Raji (cell line): Measurements from ENCODE around the gene DLGAP1.

Experiments used
- POLR2A ChIP-seq: IDR thresholded peaks from 2 replicates; pipeline ENCODE4 v1.6.1; 2011; ENCODE audit warnings: low read depth, low read length, control low read depth; ENCODE audit not compliant: insufficient read depth

DLGAP1 gene

DNA sequence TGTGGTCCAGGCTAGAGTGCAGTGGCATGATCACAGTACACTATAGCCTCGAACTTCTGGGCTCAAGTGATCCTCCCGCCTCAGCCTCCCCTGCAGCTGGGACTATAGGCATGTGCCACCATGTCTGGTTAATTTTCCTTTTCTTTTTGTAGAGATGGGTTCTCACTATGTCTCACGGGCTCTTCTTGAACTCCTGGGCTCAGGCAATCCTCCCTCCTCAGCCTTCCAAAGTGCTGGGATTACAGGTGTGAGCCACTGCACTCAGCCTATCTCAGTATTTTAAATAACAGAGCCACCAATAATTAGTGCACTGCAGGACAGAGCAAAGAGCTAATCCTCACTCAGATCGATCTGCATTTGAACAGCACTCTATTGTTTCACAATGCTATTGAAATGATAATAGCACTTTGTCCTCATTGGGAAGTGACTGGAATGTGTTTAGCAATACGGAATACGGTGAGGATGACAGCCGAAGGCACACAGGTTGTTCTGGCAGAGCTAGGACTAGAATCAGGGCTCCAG is 335.9 kb downstream of the DLGAP1 start:
- no peak for TF ChIP-seq POLR2A

DNA sequence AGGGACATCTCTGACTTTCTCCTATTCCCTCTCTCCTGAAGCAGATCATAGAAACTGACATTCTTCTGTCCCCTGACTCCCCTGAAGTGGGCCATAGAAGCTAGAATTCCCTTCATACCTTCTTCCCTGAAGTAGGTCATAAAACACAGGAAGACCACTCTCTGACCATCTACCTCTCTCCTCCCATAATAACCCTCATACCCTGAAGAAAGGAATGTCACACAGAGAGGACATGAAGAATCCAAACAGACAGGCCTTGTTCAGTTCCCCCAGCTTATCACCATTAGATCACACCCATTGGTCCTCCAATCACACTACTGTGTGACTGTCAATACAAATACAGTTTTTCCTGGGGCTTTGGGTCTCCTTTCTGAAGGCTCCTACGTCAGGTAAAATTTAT is 347.1 kb downstream of the DLGAP1 start:
- TF ChIP-seq POLR2A: no peak

GRCh38 chr18:4107049-4107467 is 348.0 kb downstream of the DLGAP1 start:
- no peak for TF ChIP-seq POLR2A

GRCh38 chr18:4106407-4107033 is 348.6 kb downstream of the DLGAP1 start:
- no peak for TF ChIP-seq POLR2A

DNA sequence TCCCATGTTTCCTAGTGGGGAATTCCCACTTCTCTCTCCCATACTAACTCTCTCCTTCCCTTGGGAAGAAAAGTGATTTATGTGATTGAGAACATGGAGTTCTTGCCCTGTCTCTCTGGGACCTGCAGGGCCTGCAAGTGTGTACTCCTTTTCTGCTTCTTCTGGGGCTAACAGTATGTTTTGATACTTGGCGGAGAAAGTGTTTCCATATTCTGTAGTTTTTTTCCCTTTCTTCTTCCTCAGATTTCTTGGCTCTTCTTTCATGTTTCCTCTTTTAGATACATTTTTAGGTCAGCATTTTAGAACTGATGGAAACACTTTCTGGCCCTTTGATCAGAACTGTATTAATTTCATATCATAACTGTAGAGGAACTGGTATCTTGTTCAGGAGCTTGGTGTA is 352.2 kb downstream of the DLGAP1 start:
- no peak for TF ChIP-seq POLR2A

- no peak for TF ChIP-seq POLR2A
These were observed 354.1 kb downstream of the DLGAP1 start for GRCh38 chr18:4101009-4101408.

- no peak for TF ChIP-seq POLR2A
These were observed 358.6 kb downstream of the DLGAP1 start for GRCh38 chr18:4096486-4096885.

DNA sequence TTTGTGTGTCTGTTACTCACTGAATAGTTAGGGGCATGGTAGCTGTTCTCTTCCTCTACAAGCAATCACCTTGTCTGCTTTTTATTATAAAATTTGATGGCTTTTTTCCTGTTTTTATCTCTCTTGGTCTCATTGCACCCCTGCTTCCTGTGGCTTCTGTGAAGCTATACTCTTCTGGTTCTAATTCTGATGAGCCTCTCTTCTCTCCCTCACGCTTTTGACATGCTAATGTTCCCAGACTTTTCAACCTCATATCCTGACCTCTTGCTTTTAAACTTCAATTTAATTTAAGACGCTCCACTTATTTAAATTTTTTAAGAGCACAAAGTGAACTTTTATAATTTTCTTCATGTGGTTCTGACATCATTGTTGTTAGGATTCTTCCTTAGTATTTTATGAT is 361.4 kb downstream of the DLGAP1 start:
- no peak for TF ChIP-seq POLR2A

GRCh38 chr18:4084382-4084900 is 370.7 kb downstream of the DLGAP1 start:
- no peak for TF ChIP-seq POLR2A

DNA sequence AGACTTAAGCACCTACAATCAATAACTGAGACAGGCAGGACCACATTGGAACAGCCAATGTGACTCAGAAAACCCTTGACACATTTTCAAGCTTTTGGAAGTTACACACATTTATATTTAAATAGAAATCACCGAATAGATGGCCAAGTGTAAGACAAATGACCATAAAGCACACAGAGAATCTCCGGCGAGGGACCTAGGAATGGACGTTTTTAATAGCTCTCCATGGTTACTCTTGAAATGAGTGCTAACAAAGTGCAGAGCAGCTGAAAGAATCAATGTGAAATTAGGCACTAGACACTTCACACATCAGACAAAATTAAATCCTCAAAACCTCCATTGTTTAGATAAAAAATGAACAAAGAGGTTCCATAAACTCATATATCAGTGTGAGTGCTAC is 376.9 kb downstream of the DLGAP1 start:
- no peak for TF ChIP-seq POLR2A

GRCh38 chr18:4077721-4078120 is 377.4 kb downstream of the DLGAP1 start:
- TF ChIP-seq POLR2A: no peak

- TF ChIP-seq POLR2A: no peak
These were observed 377.9 kb downstream of the DLGAP1 start for GRCh38 chr18:4077204-4077603.

- no peak for TF ChIP-seq POLR2A
These were observed 380.5 kb downstream of the DLGAP1 start for GRCh38 chr18:4074647-4075046.

DNA sequence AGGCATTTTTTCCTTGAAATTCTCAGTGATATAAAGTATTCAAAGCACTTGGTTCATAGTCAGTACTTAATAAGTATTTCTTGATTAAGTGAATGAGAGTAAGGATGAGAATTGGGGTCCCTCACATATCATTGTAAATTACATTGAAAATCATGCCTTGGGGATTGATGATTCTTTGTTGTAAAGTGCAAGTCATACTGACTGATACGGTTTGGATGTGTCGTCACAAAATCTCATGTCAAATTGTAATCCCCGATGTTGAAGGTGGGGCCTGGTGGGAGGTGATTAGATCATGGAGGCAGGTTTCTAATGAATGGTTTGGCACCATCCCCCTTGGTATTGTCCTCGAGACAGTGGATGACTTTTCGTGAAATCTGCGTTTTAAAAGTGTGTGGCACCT is 385.9 kb downstream of the DLGAP1 start:
- TF ChIP-seq POLR2A: no peak

DNA sequence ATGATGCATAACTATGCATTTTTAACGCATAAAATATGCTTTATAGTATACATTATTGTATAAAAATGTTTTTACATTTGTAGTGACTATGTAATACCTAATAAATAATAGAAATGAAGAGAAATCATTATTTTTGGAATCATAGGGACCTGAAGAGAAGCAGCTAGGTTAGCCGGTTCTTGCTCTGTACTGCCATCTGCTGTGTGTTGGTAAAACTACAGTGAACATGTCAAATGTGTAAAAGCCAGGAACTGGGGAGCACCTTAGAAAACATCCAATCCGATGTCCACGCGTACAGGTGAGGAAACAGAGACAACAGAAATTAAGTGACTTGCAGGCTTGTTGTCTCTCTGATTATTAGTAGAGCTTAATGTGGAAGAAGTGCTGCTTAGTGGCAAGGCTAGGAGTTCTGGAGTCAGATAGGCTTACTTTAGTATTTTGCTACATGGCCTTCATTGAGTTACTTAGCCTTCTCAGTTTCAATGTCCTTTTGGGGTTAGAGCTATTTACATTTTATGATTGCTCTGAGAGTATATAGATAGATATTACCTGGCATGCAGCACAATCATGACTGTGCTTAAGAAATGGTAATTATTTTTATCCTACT is 386.5 kb downstream of the DLGAP1 start:
- no peak for TF ChIP-seq POLR2A

GRCh38 chr18:4063545-4063944 is 391.6 kb downstream of the DLGAP1 start:
- TF ChIP-seq POLR2A: no peak

DNA sequence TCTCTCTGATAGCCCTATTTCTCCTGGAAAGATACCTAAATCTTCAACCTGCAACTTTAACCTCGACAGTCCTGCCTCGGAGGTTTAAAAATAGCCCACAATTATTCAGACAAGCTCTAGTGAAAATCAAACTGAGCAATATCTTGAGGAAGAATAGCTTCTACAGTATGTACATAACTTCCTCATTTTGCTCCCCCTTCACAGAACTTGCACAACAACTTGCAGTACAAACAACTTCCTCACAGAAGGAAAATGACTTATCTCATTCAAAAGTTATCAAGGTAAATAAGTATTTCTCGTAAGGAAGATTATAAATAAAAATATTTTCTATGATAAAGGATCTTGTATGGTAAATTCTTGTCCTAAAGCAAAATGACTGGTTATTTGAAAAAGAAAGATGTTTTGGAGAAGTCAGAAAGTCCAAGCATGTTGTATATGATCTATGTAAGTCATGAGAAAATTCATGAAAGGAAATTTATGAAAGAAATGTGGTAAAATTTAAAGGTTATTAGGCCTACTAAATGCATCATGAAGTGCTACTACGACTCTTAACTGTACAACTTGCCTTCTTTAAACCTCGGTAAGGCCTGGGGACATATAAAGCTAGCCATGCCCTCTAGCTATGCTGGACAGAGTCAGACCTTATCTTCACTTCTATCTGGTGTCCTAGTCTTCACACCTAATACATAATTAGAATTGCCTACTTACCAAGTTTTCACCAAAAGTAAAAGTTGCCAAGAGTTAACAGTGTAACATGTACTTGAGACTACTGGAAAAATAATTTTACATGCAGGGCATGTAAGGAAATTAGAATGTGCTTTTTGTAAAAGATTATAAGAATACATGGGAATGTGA is 394.5 kb downstream of the DLGAP1 start:
- TF ChIP-seq POLR2A: no peak
